Prostate gland (tissue), 2 donors: ENCODE data around the gene PCBP4.

Experiments
- CTCF ChIP-seq, 4 experiments: fragments of 200-600 bp in 2 of 4; fragments of 450-650 bp in 2 of 4; sonication (generic) in 2 of 4; IDR thresholded peaks; 1 replicate in 3 of 4; 2 replicates in 1 of 4; pipeline ENCODE4 v1.5.1; 2016 to 2019; ENCODE audit warnings: antibody characterized with exemption in 4 of 4, mild to moderate bottlenecking in 2 of 4, moderate library complexity in 2 of 4
- POLR2A ChIP-seq: fragments of 450-650 bp; IDR thresholded peaks from one replicate; pipeline ENCODE4 v1.6.1; 2016; ENCODE audit warnings: antibody characterized with exemption, mild to moderate bottlenecking

DNA sequence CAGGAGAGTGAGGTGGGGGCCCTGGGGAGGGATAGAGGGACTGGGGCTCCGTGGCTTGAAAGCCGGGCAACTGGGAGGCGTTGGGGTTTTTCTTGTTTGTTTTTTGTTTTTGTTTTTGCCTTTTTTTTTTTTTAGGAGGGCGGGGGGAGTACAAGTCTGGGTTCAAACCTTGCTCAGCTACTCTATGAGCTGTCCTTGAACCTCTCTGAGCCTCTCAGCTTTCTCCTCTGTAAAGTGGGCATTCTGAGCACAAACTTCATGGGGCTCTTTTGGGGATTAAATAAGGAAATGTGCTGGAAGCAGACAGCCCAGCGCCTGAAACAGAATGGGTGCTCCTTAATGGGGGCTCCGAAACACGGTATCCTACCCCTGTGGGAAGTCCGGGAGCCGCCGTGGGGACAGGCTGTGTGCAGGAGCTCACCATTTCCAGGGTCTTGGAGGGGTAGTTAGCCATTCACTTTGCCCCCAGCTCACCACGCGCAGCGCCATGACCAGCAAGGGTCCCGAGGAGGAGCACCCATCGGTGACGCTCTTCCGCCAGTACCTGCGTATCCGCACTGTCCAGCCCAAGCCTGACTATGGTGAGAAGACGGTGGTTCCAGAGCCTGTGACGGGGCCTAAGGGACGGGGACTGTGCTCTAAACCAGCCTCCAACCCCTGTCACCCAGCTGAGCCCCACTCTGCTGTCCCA is 16.5 kb upstream of the PCBP4 start:
- TF ChIP-seq POLR2A (no peak), CTCF (IDR thresholded peaks at IDR 0.05) (no peak)
